ENCODE data around the gene RAB4A. TPM values are rescaled to one million over a fixed set of nuclear protein-coding genes. Genes with fewer than 3 reads are reported as not detected.

RAB4A gene
- total RNA-seq, 1 donor from 2014 or later = 44.1 TPM

DNA sequence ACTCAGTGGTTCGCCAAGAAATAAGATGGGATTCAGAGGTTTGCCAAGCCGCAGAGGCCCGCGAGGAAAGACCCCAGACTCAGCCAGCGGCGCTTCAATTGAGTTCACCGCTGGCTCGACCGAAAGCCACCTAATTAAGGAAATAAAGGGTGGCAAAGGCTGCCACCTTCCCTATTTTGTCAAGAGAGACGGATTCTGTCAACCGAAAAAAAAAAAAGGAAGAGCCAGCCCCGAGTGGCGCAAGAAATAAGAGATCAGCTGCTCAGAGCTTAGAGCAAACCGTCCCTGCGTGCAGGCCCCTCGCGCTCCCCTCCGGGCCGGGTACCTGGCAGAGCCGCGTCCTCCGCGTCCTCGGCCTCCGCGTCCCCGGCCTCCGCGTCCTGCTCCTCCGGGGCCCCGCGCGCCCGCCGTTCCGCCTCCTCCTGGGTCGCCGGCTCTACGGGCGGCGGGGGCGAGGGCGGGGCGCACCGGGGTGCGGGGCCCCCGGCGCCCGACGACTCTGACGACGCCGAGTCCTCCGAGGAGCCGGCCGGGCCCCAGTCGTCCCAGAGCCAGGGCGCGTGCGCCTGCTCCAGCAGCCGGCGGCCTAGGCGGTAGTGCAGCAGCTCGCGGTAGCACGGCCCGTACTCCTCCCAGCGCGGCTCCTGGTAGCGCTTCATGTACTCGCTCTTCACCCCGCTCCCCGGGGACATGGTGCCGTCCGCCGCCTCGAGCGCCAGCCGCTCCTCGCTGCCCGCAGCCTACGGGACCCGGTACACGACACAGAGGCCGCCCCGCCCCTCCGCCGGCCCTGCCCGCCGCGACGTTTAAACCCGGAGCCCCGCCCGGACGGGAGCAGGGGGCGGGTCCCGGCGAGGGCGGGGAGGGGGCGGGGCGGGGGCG lies 71.1 kb downstream of the RAB4A start:
- peak; percentile 95 for DNase-seq (ENCODE audit: low spot score)
- Mint-ChIP-seq H3K9me3 (peaks cover 5% of the 10 kb centered on the region), H3K27ac (peak overlapping the region; percentile 95), H3K27me3 (ENCODE audit: insufficient read depth, low read depth) (peaks cover 13% of the 10 kb centered on the region), H3K36me3 (peaks cover 2% of the 10 kb centered on the region), H3K4me1 (peaks cover 28% of the 10 kb centered on the region), H3K4me3 (peak overlapping the region; percentile 99)
- Histone ChIP-seq H3K27ac (peak overlapping the region; percentile 83), H3K9me3 (ENCODE audit: low read depth) (no peaks in the 10 kb centered on the region), H3K4me3 (peak overlapping the region; percentile 88), H4K20me1 (ENCODE audit: low read depth) (peaks cover 42% of the 10 kb centered on the region), H3K27me3 (peaks cover 21% of the 10 kb centered on the region), H3K36me3 (no peaks in the 10 kb centered on the region), H3K4me1 (peaks cover 20% of the 10 kb centered on the region), H3F3A (ENCODE audit: low read depth) (peaks cover 34% of the 10 kb centered on the region), H2AFZ (replicated peaks) (peak overlapping the region; percentile 73), H3K9ac (peak overlapping the region; percentile 31), H3K79me2 (ENCODE audit: low read depth) (peaks cover 43% of the 10 kb centered on the region), H3K4me2 (peak overlapping the region; percentile 95)
- TF ChIP-seq EZH2phosphoT487 (IDR thresholded peaks at IDR 0.05) (no peak), EZH2 (IDR thresholded peaks at IDR 0.05) (no peak)
- TF ChIP-seq, protein P1, sequence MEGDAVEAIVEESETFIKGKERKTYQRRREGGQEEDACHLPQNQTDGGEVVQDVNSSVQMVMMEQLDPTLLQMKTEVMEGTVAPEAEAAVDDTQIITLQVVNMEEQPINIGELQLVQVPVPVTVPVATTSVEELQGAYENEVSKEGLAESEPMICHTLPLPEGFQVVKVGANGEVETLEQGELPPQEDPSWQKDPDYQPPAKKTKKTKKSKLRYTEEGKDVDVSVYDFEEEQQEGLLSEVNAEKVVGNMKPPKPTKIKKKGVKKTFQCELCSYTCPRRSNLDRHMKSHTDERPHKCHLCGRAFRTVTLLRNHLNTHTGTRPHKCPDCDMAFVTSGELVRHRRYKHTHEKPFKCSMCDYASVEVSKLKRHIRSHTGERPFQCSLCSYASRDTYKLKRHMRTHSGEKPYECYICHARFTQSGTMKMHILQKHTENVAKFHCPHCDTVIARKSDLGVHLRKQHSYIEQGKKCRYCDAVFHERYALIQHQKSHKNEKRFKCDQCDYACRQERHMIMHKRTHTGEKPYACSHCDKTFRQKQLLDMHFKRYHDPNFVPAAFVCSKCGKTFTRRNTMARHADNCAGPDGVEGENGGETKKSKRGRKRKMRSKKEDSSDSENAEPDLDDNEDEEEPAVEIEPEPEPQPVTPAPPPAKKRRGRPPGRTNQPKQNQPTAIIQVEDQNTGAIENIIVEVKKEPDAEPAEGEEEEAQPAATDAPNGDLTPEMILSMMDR (IDR thresholded peaks at IDR 0.05) = no peak

DNA sequence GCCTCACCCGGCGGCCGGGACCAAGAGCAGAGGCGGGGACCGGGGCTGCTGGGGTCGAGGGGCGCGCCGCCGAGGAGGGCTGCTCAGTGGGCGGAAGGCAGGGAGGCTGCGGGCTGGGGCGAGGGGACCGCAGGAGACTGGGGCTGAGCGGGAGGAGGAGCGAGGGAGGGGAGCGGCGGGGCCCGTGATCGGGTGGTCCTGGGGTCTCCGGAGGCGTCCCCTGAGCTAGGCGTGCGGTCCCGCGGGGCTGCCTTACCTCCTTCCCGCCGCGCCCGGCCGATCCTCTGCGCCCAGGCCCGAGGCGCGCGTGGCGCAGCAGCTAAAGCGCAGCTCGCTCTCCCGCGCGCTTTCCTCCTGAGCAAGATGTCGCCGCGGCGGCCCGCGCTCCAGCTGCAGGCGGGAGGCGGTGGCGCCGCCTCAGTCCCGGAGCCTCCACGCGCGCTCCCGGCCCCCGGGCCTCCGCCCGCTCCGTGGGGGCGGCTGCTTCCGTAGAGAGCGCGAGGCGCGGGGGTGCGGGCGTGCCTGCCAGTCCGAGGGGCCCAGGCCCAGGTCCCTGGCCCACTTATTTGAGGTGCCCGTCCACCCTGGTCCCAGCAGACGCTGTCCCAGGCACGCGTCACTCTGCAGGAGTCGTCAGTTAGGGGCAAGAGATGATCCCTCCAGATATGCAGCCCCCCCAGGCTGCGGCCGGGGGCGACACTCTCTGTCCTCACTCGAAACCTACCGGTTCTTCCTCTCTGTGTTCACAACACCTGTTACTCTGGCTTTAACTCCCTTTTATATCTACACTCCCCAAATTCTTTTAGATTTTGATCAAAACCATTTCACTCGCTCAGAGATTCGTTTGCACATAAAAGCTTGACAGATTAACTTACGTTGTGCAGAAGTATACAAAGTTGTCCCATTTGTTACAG lies 72.0 kb downstream of the RAB4A start, which contains the start of gene CCSAP:
Gene CCSAP (minus strand): TSS at position 392 of the 914 bp plus-strand sequence. CDS start 582 bp downstream, outside the sequence.
- H2AFZ ChIP-seq (replicated peaks) = peak within 1 kb of the TSS; percentile 75
- no peak for TF ChIP-seq EZH2 (IDR thresholded peaks at IDR 0.05)
- TF ChIP-seq, protein P1 (IDR thresholded peaks at IDR 0.05) = peak; percentile 5
- TF ChIP-seq EZH2phosphoT487 (IDR thresholded peaks at IDR 0.05) = peak; percentile 8
- peak within 1 kb of the TSS; percentile 31 for H3K9ac ChIP-seq
- H3K4me3 Mint-ChIP-seq = peak within 1 kb of the TSS; percentile 99
- H3F3A ChIP-seq (ENCODE audit: low read depth) = peaks cover 34% of the 10 kb centered on the region
- peak within 1 kb of the TSS; percentile 83 for H3K27ac ChIP-seq
- peaks cover 21% of the 10 kb centered on the region for H3K27me3 ChIP-seq
- peak within 1 kb of the TSS; percentile 88 for H3K4me3 ChIP-seq
- H3K4me2 ChIP-seq = peak within 1 kb of the TSS; percentile 95
- peaks cover 5% of the 10 kb centered on the region for H3K9me3 Mint-ChIP-seq
- no peaks in the 10 kb centered on the region for H3K36me3 ChIP-seq
- peaks cover 13% of the 10 kb centered on the region for H3K27me3 Mint-ChIP-seq (ENCODE audit: insufficient read depth, low read depth)
- H3K36me3 Mint-ChIP-seq = peaks cover 2% of the 10 kb centered on the region
- no peaks in the 10 kb centered on the region for H3K9me3 ChIP-seq (ENCODE audit: low read depth)
- peak within 1 kb of the TSS; percentile 26 for H3K27ac Mint-ChIP-seq
- H3K4me1 Mint-ChIP-seq = peaks cover 27% of the 10 kb centered on the region
- peaks cover 34% of the 10 kb centered on the region for H4K20me1 ChIP-seq (ENCODE audit: low read depth)
- peaks cover 35% of the 10 kb centered on the region for H3K79me2 ChIP-seq (ENCODE audit: low read depth)
- H3K4me1 ChIP-seq = peaks cover 20% of the 10 kb centered on the region
- DNase-seq (ENCODE audit: low spot score) = peak; percentile 74

DNA sequence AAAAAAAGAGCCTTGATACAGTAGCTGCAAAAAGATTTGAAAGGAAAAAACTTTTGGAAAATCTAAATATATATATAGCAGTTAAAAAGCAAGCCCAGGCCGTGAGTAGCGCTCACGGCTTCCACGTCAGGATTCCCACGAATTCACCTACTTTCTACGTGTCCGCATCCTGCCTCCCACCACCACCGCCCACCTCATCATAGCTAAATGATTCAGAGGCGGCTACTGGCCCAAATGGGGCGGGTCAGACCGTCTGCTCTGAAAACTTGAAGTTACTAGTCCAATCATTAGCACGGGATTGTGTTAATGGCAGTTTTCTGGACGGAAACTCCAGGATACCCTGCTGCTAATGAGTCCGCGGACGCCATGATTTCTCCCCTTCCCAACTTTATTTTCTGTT lies 73.2 kb downstream of the RAB4A start:
- Mint-ChIP-seq H3K9me3 (peaks cover 5% of the 10 kb centered on the region), H3K27ac (no peak overlapping the region), H3K36me3 (no peaks in the 10 kb centered on the region), H3K27me3 (ENCODE audit: insufficient read depth, low read depth) (peaks cover 13% of the 10 kb centered on the region), H3K4me1 (peaks cover 26% of the 10 kb centered on the region), H3K4me3 (peak overlapping the region; percentile 87)
- H2AFZ ChIP-seq (replicated peaks) = no peak overlapping the region
- peaks cover 23% of the 10 kb centered on the region for H3K79me2 ChIP-seq (ENCODE audit: low read depth)
- peaks cover 20% of the 10 kb centered on the region for H3K4me1 ChIP-seq
- peak overlapping the region; percentile 88 for H3K4me3 ChIP-seq
- H4K20me1 ChIP-seq (ENCODE audit: low read depth) = peaks cover 26% of the 10 kb centered on the region
- no peaks in the 10 kb centered on the region for H3K36me3 ChIP-seq
- no peaks in the 10 kb centered on the region for H3K9me3 ChIP-seq (ENCODE audit: low read depth)
- H3K4me2 ChIP-seq = peak overlapping the region; percentile 95
- no peak overlapping the region for H3K27ac ChIP-seq
- H3K27me3 ChIP-seq = peaks cover 21% of the 10 kb centered on the region
- no peak overlapping the region for H3K9ac ChIP-seq
- TF ChIP-seq, protein P1 (IDR thresholded peaks at IDR 0.05) = no peak
- TF ChIP-seq EZH2 (IDR thresholded peaks at IDR 0.05) (no peak), EZH2phosphoT487 (IDR thresholded peaks at IDR 0.05) (no peak)
- DNase-seq (ENCODE audit: low spot score) = no peak
- peaks cover 34% of the 10 kb centered on the region for H3F3A ChIP-seq (ENCODE audit: low read depth)
